ENCODE data around the gene FBN2. TPM values are rescaled to one million over a fixed set of nuclear protein-coding genes. Genes with fewer than 3 reads are reported as not detected.

FBN2 gene
- total RNA-seq: 61.7 and 72.1 TPM in 2 replicates

GRCh38 chr5:128538000-128538249 is at the start of gene FBN2:
FBN2 (minus strand) TSS chr5:128538245; CDS start chr5:128537603, 642 bp downstream.

